ENCODE results near the gene MYO1C. TPM values are rescaled to one million over a fixed set of nuclear protein-coding genes. Genes with fewer than 3 reads are reported as not detected.
"Not testable (repeated sequence)": the region's sequence is repeated elsewhere in the genome, so short reads cannot be mapped to it uniquely, and the experiment has no call there.

The MYO1C gene
- total RNA-seq, 1 experiment from 2014 or later: 227 TPM

- no peak overlapping the region for H3K4me3 ChIP-seq (replicated peaks in 1 of 2; ENCODE audit: low read depth in 1 of 2, low read length in 2 of 2)
- H3K79me2 ChIP-seq (ENCODE audit: insufficient read depth, low read length): no peaks in the 10 kb centered on the region
- DNase-seq (ENCODE audit: low read depth, low spot score) (no peak), ATAC-seq (peak; percentile 93)
- no peak overlapping the region for H3K27ac ChIP-seq (ENCODE audit: low read depth, low read length)
- TF ChIP-seq SIN3A (IDR thresholded peaks at IDR 0.05; ENCODE audit: low read depth): no peak
- TF ChIP-seq, protein P1, sequence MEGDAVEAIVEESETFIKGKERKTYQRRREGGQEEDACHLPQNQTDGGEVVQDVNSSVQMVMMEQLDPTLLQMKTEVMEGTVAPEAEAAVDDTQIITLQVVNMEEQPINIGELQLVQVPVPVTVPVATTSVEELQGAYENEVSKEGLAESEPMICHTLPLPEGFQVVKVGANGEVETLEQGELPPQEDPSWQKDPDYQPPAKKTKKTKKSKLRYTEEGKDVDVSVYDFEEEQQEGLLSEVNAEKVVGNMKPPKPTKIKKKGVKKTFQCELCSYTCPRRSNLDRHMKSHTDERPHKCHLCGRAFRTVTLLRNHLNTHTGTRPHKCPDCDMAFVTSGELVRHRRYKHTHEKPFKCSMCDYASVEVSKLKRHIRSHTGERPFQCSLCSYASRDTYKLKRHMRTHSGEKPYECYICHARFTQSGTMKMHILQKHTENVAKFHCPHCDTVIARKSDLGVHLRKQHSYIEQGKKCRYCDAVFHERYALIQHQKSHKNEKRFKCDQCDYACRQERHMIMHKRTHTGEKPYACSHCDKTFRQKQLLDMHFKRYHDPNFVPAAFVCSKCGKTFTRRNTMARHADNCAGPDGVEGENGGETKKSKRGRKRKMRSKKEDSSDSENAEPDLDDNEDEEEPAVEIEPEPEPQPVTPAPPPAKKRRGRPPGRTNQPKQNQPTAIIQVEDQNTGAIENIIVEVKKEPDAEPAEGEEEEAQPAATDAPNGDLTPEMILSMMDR (IDR thresholded peaks at IDR 0.05 in 2 of 3, conservative IDR thresholded peaks at IDR 0.05 in 1 of 3; ENCODE audit: borderline replicate concordance in 1 of 3, insufficient read depth in 1 of 3, low read depth in 2 of 3, low read length in 2 of 3): peak; percentile 17 to 69 (median 52); a peak in 5 of 6 replicates
- TF ChIP-seq RAD21 (IDR thresholded peaks at IDR 0.05; ENCODE audit: low read depth): peak; percentile 50
- H3K9ac ChIP-seq (ENCODE audit: low read length): no peak overlapping the region
- BruUV-seq (replicated peaks): no TSS peak
- no peaks in the 10 kb centered on the region for H4K20me1 ChIP-seq (ENCODE audit: insufficient read depth)
- no peaks in the 10 kb centered on the region for H3K9me3 ChIP-seq (ENCODE audit: control insufficient read depth in 1 of 2, insufficient read depth in 1 of 2, low read depth in 1 of 2, low read length in 2 of 2)
- no peaks in the 10 kb centered on the region for H3K27me3 ChIP-seq (ENCODE audit: insufficient read depth, low read length)
- peaks cover 38 to 48% of the 10 kb centered on the region in 2 experiments for H3K36me3 ChIP-seq (ENCODE audit: control insufficient read depth in 1 of 2, insufficient read depth in 2 of 2, low read length in 2 of 2)
- no peak overlapping the region for H2AFZ ChIP-seq (ENCODE audit: low read depth, low read length, poor library complexity, severe bottlenecking)
- no peak overlapping the region for H3K4me2 ChIP-seq (ENCODE audit: low read length)
- H3K9me2 ChIP-seq (ENCODE audit: insufficient read depth): no peaks in the 10 kb centered on the region
- ChIA-PET CTCF (interaction anchor here (0.6 to 1.9 kb wide), 9 partner anchors 12 to 475 kb away, joined by 3 to 9 read pairs (median 3); partner anchors contain the start of gene INPP5K), POLR2A (interaction anchor here (0.8 kb wide), 1 partner anchor 15 kb away, joined by 3 read pairs; no protein-coding TSS in a partner anchor), RAD21 (ENCODE audit: low non-redundant PET in 1 of 2, low total read pairs in 2 of 2, uncharacterized antibody in 2 of 2, unreplicated experiment in 2 of 2) (interaction anchor here in 1 of 2 experiments (1.3 to 1.6 kb wide), 2 partner anchors 17 to 168 kb away, joined by 3 read pairs; partner anchors contain the start of gene INPP5K)
- intact Hi-C loops (cut with micrococcal nuclease): no loop called here
- H3K4me1 ChIP-seq (ENCODE audit: control insufficient read depth in 1 of 2, insufficient read depth in 2 of 2, low read length in 2 of 2): no peaks in the 10 kb centered on the region
These were observed 40.5 kb upstream of the MYO1C start for GRCh38 chr17:1532836-1533602.

- POLR2A ChIA-PET: no interaction called here
- H3K4me2 ChIP-seq (ENCODE audit: low read length): no peak overlapping the region
- no peaks in the 10 kb centered on the region for H4K20me1 ChIP-seq (ENCODE audit: insufficient read depth)
- H3K79me2 ChIP-seq (ENCODE audit: insufficient read depth, low read length): no peaks in the 10 kb centered on the region; the same call in 1 of the 2 replicates
- no peaks in the 10 kb centered on the region for H3K4me1 ChIP-seq (ENCODE audit: control insufficient read depth in 1 of 2, insufficient read depth in 2 of 2, low read length in 2 of 2)
- no peaks in the 10 kb centered on the region for H3K9me2 ChIP-seq (ENCODE audit: insufficient read depth)
- TF ChIP-seq CEBPB (IDR thresholded peaks at IDR 0.05; ENCODE audit: low read depth): peak; percentile 45; the same call in 1 of the 2 replicates
- TF ChIP-seq SP1 (IDR thresholded peaks at IDR 0.05; ENCODE audit: low read depth): 0 out of 2 replicates have a peak, but pooled peaks have one; percentile 9
- TF ChIP-seq EZH2phosphoT487 (IDR thresholded peaks at IDR 0.05; ENCODE audit: borderline replicate concordance): no peak
- TF ChIP-seq TCF7L2 (IDR thresholded peaks at IDR 0.05; ENCODE audit: borderline replicate concordance, extremely low read depth, insufficient read depth, insufficient read length): no peak
- TF ChIP-seq SRF (IDR thresholded peaks at IDR 0.05; ENCODE audit: low read depth): 0 out of 2 replicates have a peak, but pooled peaks have one; percentile 21
- no peak for TF ChIP-seq YY1 (IDR thresholded peaks at IDR 0.05; ENCODE audit: extremely low read depth, insufficient replicate concordance, low read depth, low read length)
- no peaks in the 10 kb centered on the region for H3K27me3 ChIP-seq (ENCODE audit: insufficient read depth, low read length)
- intact Hi-C loops (cut with micrococcal nuclease): no loop called here
- no peak overlapping the region for H3K4me3 ChIP-seq (replicated peaks in 1 of 2; ENCODE audit: low read depth in 1 of 2, low read length in 2 of 2)
- no peak overlapping the region for H3K27ac ChIP-seq (ENCODE audit: low read depth, low read length)
- no peak for ATAC-seq
- peaks cover 26 to 46% of the 10 kb centered on the region in 2 experiments for H3K36me3 ChIP-seq (ENCODE audit: control insufficient read depth in 1 of 2, insufficient read depth in 2 of 2, low read length in 2 of 2)
- RAD21 ChIA-PET (ENCODE audit: low non-redundant PET in 1 of 2, low total read pairs in 2 of 2, uncharacterized antibody in 2 of 2, unreplicated experiment in 2 of 2): no interaction called here
- H3K9ac ChIP-seq (ENCODE audit: low read length): no peak overlapping the region
- H2AFZ ChIP-seq (ENCODE audit: low read depth, low read length, poor library complexity, severe bottlenecking): no peak overlapping the region
- BruUV-seq (replicated peaks): no TSS peak
- DNase-seq (ENCODE audit: low read depth, low spot score): no peak
- CTCF ChIA-PET: no interaction called here
- no peaks in the 10 kb centered on the region for H3K9me3 ChIP-seq (ENCODE audit: control insufficient read depth in 1 of 2, insufficient read depth in 1 of 2, low read depth in 1 of 2, low read length in 2 of 2)
These were observed 37.4 kb upstream of the MYO1C start for GRCh38 chr17:1529863-1530262.

GRCh38 chr17:1526876-1527275 lies 34.4 kb upstream of the MYO1C start:
- H3K36me3 ChIP-seq (ENCODE audit: control insufficient read depth in 1 of 2, insufficient read depth in 2 of 2, low read length in 2 of 2): peaks cover 16 to 25% of the 10 kb centered on the region in 2 experiments
- intact Hi-C loops (cut with micrococcal nuclease): not testable (repeated sequence)

More at GRCh38 chr17:1526876-1527275, 34.4 kb upstream of the MYO1C start:
- H3K4me3 ChIP-seq (replicated peaks in 1 of 2; ENCODE audit: low read depth in 1 of 2, low read length in 2 of 2); H3K4me2 ChIP-seq (ENCODE audit: low read length); RAD21 ChIA-PET (ENCODE audit: low non-redundant PET in 1 of 2, low total read pairs in 2 of 2, uncharacterized antibody in 2 of 2, unreplicated experiment in 2 of 2); POLR2A ChIA-PET; H3K4me1 ChIP-seq (ENCODE audit: control insufficient read depth in 1 of 2, insufficient read depth in 2 of 2, low read length in 2 of 2); H3K27ac ChIP-seq (ENCODE audit: low read depth, low read length); H4K20me1 ChIP-seq (ENCODE audit: insufficient read depth); H3K9me2 ChIP-seq (ENCODE audit: insufficient read depth); ATAC-seq; H3K79me2 ChIP-seq (ENCODE audit: insufficient read depth, low read length); CTCF ChIA-PET; DNase-seq (ENCODE audit: low read depth, low spot score); H3K9ac ChIP-seq (ENCODE audit: low read length); BruUV-seq (replicated peaks); H2AFZ ChIP-seq (ENCODE audit: low read depth, low read length, poor library complexity, severe bottlenecking); H3K9me3 ChIP-seq (ENCODE audit: control insufficient read depth in 1 of 2, insufficient read depth in 1 of 2, low read depth in 1 of 2, low read length in 2 of 2); H3K27me3 ChIP-seq (ENCODE audit: insufficient read depth, low read length): not testable (repeated sequence)

Data from HCT116 (cell line).